Kidney tubule cell (primary cell): ENCODE measurements around the gene VAV2.

ENCODE experiments used
- DNase-seq: peaks from one replicate; pipeline ENCODE4 v3.0.0-alpha.2; 2018; ENCODE audit warnings: low spot score

VAV2 gene

DNA sequence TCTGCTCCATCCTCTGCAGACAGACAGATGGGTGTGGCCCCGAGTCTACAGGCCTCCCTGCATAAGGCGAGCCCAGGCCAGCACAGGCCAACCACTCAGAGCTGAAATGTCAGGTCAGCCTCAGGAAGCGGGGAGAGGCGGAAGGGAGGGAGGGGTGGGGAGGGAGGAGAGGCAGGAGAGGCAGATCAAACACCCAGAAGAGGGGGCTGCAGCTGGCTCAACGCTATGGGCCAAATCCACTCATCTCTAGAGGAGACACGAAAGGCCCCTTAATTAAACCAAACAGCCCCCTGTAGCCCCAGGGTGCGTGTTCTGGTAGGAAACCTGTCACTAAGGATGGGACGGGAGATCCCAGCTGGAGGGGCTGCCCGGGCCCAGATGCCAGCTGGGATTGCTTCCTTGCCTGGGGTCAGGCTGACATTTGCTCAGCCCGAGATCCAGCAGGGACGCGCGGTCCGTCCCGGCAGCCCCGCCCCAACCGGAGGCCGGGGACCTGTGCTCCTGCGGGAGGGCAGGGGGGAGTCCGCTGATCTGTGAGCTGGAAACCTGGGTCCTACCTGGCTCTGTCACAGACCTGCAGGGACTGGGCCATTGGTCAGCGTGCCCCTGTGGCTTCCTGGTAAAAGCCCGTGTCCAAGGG lies 156.7 kb downstream of the VAV2 start:
- no peak for DNase-seq

GRCh38 chr9:133834080-133834976 lies 157.8 kb downstream of the VAV2 start:
- no peak for DNase-seq

DNA sequence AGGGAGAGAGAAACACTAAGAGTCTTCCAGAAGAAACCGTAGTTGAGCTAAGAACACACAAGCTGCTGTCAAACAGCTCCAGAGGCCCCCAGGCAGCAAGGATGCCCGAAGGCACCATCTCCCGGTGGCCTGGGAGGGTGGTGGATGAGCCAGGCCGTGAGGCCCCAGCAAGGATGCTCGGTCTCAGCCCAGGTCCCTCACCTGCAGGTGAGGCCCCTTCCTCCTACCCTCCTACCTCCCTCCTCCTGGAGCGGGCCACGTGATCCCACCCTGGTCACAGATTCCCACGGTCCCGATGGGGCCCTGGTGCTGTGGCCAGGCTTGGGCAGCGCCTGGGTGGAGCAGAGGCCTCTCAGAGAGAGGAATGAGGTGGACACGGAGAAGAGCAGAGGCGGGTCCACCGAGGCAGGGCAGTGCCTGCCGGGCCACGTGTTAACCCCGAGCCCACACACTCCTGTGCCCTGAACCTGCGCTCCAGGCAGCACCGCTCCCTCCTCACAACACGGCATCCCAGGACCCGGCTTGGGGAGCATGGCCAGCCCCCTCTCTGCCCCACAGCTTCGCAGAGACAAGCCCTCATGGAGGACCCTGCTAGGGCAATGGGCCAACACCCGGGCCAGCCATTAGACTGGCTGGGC lies 158.6 kb downstream of the VAV2 start:
- DNase-seq: no peak

DNA sequence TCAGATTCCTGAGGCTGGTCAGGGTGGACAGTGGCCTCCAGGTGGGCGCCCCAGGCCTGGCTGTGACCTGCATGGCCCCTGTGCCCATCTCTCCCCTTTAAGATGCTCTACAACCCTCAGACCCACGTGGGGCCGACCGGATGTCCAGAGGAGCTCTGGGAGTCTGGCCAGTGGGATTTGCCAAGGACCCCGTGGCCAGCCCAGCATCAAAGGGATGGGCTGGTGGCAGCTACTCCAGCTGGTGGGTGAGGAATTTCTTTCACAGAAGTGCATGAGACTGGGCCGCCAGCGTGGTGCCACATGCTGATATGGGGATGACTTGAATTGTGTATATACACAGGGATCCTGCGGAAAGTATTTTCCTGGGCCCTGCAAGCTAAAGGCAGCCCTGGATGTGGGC lies 159.2 kb downstream of the VAV2 start:
- no peak for DNase-seq

DNA sequence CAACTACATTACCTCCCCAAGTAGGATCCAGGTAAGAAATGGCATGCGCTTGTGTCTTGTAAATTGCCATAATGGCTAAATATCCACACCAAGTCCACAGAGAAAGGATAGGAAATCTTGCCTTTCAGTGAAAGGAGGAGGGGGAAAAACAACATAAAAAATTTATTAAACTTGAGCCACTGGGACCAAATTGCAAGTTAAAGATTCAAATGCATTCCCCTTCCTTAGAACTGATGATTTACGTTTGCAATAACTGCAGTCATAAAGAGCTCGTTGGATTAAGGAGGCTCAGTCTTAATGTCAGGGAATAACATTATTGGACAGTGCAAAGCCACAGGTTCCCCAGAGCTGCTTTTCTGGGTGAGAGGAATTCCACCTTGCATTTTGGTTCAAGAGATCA lies 161.4 kb downstream of the VAV2 start:
- DNase-seq: no peak

DNA sequence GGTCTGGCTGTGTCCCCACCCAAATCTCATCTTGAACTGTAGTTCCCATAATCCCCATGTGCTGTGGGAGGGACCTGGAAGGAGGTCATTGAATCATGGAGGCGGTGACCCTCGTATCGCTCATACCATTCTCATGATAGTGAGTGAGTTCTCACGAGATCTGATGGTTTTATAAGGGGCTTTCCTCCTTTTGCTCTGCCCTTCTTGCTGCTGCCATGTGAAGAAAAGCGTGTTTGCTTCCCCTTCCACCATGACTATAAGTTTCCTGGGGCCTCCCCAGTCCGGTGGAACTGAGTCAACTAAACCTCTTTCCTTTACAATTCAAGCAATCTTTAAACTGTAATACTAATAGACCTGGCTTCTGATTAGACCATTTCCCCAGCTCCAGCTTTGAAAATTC lies 161.8 kb downstream of the VAV2 start:
- DNase-seq: no peak

DNA sequence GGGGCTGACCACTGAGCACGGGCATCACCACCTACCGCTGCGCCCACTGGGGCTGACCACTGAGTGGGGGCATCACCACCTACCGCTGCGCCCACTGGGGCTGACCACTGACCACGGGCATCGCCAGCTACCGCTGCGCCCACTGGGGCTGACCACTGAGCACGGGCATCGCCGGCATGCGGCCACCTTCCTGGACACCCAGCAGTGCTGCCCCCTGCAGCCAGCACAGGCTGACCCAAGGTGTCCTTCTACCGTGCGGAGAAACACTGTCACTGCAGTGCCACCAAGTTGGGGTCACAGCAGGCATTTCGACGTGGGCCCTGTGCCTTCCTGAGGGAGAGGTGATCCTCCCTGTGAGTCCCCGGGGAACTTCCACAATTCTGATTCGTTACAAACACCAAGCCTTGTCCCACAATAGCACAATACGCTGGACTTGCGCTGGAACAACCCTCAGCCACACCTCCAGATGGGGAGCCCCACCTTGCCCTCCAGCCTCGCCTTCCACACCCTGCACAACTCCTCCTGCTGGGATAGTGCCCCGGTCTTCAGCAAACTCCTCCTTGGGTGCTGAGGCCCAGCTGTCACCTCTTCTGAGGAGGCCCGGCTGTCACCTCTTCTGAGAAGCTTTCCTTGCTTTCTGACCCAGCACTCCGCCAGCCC lies 163.7 kb downstream of the VAV2 start:
- DNase-seq: no peak

DNA sequence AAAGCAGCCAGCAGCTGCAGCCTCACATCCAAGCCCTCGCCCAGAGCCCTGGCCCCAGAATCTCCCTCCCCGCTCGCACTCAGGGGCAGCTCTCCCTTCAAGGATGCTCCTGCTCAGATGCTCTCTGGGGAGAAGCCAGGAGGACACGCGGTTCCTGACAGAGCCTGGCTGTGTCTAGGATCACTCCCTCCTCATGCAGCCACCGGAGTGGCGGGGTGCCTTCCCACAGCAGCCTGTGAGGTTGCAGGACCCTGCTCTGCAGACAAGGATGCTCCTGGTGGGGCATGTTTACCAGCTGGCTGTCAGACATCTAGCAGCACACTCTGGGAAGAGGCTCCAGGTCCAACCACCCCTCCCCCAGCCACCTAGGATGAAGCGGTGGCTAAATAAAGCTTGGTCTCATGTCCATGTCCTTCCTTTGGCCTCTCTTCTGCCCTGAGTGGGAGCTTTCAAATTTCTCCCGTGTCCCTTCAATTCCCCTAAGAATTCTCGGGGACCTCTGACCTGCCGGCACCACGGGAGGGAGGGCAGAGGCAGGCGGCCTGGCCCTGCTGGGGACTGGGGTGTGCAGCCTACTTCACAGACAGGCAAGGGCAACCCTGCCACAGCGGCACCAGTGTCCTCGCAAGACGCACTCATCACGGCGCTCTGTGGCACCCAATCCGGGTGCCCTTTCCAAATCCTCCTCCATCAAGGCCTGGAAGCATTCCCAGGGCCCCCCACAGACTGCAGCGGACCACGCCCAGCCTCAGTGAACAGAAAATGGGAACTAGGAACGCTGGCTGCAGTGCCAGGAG lies 165.6 kb downstream of the VAV2 start:
- DNase-seq: no peak

GRCh38 chr9:133825555-133826218 lies 166.4 kb downstream of the VAV2 start:
- DNase-seq: no peak

- no peak for DNase-seq
Observed at GRCh38 chr9:133824802-133825186, 167.3 kb downstream of the VAV2 start.

DNA sequence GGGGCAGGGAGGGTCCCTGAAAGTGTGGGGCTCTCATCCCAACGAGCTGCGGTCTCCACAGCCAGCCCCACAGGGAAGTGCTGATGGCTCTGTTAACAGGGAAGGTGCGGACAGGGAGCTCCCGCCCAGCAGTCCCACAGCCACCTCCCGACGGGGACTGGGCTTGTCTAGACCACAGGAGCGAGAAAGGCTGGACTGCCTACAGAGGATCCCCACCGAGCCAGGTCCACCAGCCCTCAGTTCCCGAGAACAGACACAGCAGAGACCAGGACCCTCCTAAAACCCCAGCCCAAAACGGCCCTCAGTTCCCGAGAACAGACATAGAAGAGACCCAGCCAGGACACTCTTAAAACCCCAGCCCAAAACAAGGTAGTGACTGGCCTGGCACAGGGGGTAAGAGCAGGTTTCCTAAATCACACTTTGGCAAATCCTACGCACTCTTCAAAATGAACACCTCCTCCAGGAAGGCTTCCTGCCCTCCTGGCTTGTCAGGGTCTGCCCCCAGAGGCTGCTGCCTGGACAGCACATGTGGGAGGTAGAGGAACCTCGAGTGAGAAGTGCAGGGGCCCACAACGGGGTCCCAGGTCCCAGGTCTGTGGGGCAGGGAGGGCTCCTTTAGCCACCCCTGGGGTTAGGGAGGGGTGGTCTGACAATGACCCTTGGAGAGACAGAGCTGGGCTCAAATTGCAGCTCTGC lies 167.9 kb downstream of the VAV2 start:
- no peak for DNase-seq

- peak; percentile 17 for DNase-seq
Observed at GRCh38 chr9:133823189-133824105, 168.7 kb downstream of the VAV2 start.

- DNase-seq: no peak
Observed at GRCh38 chr9:133822430-133823065, 169.6 kb downstream of the VAV2 start.

- no peak for DNase-seq
Observed at GRCh38 chr9:133821601-133822429, 170.3 kb downstream of the VAV2 start.

- DNase-seq: no peak
Observed at GRCh38 chr9:133819923-133820322, 172.2 kb downstream of the VAV2 start.

GRCh38 chr9:133818444-133818843 lies 173.7 kb downstream of the VAV2 start:
- peak; percentile 2 for DNase-seq

DNA sequence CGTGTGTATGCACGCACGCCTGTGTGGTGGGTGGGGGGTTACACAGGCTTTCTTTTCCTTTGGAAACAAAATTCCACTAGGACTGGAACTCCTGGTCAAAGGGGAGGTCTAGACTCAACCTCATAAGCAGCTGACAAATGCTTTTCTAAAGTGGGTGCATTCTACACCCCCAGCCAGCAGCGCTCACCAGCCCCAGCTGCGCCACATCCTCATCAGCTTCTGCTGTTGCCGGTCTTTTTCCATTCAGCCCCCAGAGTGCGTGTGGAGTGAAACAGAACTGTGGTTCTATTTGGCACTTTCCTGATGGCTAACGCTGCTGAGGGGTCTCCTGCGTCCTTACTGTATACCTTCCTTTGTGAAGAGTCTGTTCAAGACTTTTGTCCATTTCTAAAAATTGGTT lies 176.3 kb downstream of the VAV2 start:
- no peak for DNase-seq

- no peak for DNase-seq
Observed at GRCh38 chr9:133814586-133815208, 177.4 kb downstream of the VAV2 start.
